ENCODE measurements around the gene RAB3A.

GRCh38 chr19:18176367-18177310, 27.2 kb downstream of the RAB3A start:
- no peak for TF ChIP-seq POLR2A (IDR thresholded peaks at IDR 0.05)
- no peak for TF ChIP-seq CTCF (IDR thresholded peaks at IDR 0.05)
- TF ChIP-seq POLR2AphosphoS5 (IDR thresholded peaks at IDR 0.05; ENCODE audit: insufficient read depth in 1 of 2, low read depth in 1 of 2), result no peak

Measured in vagina (tissue), 2 donors.